Measurements from ENCODE around the gene FZR1.

Gene FZR1

DNA sequence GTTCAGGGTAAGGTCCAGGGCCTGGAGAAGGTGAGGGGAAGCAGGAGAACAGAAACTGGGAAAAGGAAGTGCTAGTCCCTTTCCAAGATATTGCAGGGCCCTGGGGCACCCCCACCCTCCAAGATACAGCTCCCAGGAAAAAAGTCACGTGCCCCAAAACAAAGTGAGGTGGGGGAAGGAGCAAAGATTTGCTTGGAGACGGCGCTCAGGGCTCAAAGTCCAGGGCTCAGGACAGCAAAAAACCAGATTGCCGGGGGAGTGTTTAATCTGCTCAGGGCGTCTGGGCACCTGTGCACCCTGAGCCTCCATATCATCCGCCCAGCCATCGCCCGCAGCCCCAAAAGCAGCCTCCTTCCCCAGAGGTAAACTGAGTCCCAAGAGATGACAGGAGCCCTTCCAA is 32.1 kb upstream of the FZR1 start:
- no peak for DNase-seq (ENCODE audit: low spot score)

GRCh38 chr19:3474614-3475013 is 31.5 kb upstream of the FZR1 start:
- DNase-seq (ENCODE audit: low spot score), result no peak

GRCh38 chr19:3475449-3475848 is 30.7 kb upstream of the FZR1 start:
- no peak for DNase-seq (ENCODE audit: low spot score)

- no peak for DNase-seq (ENCODE audit: low spot score)
Observed at GRCh38 chr19:3476830-3477229, 29.3 kb upstream of the FZR1 start.

GRCh38 chr19:3477506-3477905 is 28.6 kb upstream of the FZR1 start:
- DNase-seq (ENCODE audit: low spot score), result no peak

DNA sequence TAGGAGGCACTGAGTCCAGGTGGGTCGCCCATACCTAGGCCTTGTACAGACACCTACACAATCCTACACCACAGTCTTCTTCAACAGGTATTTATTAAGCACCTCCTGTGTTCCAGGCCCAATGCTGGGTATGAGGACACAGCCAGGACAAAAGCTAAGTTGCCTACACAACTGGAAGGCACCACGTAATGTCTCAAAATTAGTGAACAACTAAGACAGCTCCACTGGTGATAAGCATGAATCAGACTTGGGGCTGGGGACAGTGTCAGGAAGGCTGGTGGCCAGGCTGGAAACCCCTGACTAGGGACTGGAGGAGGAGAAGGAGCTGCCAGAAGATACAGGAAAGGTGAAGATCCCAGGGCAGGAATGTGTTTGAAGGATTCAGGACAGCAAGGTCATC is 28.2 kb upstream of the FZR1 start:
- no peak for DNase-seq (ENCODE audit: low spot score)

- no peak for DNase-seq (ENCODE audit: low spot score)
Observed at GRCh38 chr19:3478409-3479176, 27.5 kb upstream of the FZR1 start.

DNA sequence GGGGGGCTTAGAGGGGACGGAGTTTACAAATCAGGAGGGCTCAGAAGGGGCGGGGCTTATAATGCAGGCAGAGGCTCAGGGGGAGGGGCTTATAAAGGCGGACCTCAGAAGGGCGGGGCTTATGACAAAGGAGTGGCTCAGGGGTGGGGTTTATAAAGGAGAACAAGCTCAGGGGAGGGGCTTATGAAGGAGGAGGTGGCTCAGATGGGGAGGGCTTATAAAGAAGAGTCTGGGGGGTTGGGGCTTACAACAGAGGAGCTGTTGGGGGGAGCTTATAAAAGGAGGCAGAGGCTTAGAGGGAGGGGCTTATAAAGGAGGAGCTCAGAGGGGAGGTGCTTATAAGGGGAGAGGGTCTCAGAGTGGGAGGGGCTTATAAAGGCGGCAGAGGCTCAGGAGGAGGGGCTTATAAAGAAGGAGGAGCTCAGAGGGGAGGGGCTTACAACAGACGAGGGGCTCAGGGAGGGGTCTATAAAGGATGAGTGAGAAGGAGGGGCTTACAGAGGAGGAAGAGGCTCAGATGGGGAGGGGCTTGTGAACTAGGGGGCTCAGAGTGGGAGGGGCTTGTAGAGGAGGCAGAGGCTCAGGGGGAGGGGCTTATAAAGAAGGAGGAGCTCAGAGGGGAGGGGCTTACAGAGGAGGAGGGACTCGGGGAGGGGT is 26.8 kb upstream of the FZR1 start:
- DNase-seq (ENCODE audit: low spot score), result peak; percentile 38

DNA sequence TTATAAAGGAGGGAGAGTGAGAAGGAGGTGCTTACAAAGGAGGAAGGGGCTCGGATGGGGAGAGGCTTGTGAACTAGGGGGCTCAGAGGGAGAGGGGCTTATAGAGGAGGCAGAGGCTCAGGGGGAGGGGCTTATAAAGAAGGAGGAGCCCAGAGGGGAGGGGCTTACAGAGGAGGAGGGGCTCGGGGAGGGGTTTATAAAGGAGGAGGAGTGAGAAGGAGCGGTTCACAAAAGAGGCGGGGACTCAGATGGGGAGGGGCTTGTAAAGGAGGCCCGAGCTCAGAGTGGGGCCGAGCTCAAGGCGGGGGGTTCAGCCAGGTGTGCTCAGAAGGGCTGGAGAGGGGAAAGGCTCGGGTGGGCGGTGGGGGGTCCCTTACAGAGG is 26.3 kb upstream of the FZR1 start:
- no peak for DNase-seq (ENCODE audit: low spot score)

GRCh38 chr19:3480383-3481091 is 25.6 kb upstream of the FZR1 start, which contains the start of gene SMIM24:
TSS of gene SMIM24 (minus strand) at chr19:3480525. CDS start at chr19:3480463, 62 bp downstream.
- DNase-seq (ENCODE audit: low spot score), result no peak

DNA sequence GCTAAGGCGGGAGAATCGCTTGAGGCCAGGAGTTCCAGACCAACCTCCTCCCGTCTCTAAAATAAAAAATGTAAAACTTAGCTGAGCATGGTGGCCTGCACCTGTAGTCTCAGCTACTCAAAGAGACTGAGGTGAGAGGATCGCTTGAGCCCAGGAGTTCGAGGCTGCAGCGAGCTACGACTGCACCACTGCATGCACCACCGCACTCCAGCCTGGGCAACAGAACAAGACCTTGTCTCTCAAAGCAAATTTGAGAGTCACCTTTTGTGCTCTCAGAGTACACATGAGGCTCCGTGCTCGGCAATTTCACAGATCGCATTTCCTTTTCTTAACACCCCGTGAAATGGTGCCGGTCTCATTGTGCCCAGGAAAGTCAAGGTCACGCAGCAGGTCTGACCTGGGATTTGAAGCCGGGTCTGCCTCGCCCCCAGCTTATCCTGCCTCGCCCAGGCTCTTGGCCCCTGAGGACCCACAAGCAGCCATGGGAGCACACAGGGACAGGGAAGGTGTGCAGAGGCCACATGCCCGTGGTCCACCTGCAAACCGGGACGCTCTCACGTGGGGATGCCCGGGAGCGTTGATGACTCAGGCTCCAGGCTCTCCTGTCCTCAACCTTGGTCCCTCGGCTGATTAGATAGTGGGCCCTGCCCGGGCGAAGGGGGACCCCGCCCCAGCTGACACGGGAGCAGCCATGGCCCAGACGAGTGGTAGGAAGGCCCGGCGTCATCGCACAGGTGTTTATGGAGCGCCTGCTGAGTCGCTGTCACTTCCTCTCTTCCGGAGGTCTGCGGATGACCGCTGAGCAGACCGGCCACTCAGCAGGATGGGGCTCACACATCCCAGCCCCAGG is 24.6 kb upstream of the FZR1 start:
- no peak for DNase-seq (ENCODE audit: low spot score)

DNA sequence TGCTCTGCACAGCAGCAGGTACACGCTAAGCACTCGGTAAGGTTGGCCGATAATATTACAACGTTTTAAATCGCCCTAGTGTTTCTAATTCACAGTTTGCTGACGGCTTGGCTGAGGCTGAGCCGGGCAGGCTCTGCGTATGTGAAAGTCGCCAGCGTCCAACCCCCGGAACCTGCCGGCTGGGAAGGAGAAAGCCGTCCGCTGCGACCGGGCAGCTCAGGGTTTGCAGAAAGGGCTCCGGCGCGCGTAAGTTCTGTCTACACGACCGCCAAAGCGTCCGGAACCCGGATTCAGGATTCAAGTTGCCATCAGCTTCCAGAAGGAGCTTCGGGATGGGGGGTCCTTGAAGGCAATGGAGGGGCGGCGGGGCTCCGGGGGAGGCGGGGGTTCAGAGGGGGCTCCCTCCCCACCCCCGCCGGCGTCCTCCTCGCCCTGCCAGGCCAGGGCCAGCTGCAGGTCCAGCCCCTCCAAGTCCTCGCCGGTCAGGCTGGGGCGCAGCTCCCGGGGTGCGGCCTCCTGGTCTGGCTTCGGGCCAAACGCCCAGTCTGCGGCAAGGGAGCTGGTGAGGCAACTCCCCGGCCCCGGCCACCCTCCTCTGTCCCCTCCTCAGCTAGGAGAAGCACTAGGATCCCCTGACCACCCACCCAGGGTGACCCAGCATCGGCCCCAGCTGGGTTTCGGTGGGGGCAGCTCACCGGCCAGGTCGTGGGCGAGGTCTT is 23.4 kb upstream of the FZR1 start:
- no peak for DNase-seq (ENCODE audit: low spot score)

DNA sequence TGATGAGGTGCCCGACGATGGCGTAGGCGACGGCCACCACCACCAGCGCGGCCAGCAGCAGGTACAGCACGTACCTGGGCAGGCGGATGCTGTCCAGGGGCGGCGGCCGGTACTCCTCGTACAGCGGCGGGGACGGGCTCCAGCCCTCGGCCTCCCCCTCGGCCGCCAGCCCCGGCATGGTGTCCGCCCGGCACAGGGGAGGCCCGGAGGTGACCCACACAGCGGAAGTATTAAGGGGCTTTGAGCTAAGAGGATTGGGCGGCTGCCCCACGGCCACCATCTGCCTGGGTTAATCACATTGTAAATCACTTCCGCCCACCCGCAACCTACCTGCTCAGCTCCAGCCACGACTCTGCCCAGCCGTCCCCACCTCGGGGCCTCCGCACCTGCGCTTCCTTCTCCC is 22.9 kb upstream of the FZR1 start, which contains the start of gene SMIM44:
Gene SMIM44 (minus strand): TSS at position 216 of the 403 bp plus-strand sequence. CDS start 38 bp downstream, at position 178.
- DNase-seq (ENCODE audit: low spot score), result no peak

GRCh38 chr19:3491396-3492119 is 14.6 kb upstream of the FZR1 start:
- no peak for DNase-seq (ENCODE audit: low spot score)

- DNase-seq (ENCODE audit: low spot score), result no peak
Observed at GRCh38 chr19:3492131-3492839, 13.8 kb upstream of the FZR1 start.

DNA sequence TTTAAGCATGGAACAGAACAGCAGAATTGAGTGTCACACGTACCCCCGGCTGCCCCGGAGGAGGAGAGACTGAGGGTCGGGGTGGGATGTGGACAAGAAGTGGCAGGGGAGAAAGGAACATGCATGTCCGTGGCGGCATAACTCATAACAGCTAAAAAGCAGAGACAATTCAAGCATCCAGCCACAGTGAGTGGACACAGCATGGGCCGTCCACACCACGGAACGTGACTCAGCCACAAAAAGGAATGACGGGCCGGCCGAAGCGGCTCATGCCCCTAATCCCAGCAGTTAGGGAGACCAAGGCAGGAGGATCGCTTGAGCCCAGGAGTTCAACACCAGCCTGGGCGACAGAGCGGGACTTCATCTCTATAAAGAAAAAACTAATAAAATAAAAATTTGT is 13.2 kb upstream of the FZR1 start:
- no peak for DNase-seq (ENCODE audit: low spot score)

DNA sequence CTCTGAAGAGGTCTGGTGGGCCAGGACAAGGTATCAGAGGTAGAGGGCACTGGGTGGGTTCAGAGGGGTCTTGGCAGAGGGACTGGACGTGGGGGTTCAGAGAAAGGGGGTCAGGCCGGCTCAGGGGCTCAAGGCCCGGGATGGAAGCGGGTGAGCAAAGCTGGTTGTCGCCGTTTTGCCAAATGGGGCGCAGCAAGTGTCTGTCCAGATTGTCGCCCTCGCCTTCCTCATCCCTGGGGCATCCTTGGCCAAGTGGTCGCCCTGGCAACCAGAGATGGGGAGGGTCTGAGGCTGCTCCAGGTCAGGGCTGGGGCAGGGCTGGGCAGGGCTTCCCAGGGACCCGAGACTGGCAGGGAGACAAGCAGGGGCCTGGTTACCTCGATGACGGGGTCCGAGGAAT is 12.5 kb upstream of the FZR1 start:
- no peak for DNase-seq (ENCODE audit: low spot score)

- DNase-seq (ENCODE audit: low spot score), result peak; percentile 21
Observed at GRCh38 chr19:3494051-3494450, 12.1 kb upstream of the FZR1 start.

- DNase-seq (ENCODE audit: low spot score), result peak; percentile 69
Observed at GRCh38 chr19:3494559-3494958, 11.6 kb upstream of the FZR1 start.

Measured in CD4-positive, alpha-beta T cell treated with Interleukin-15 for 4 hours (primary cell).